ENCODE results near the gene CACNA1D.
"Not testable (repeated sequence)": the region's sequence is repeated elsewhere in the genome, so short reads cannot be mapped to it uniquely, and the experiment has no call there.

Gene CACNA1D

DNA sequence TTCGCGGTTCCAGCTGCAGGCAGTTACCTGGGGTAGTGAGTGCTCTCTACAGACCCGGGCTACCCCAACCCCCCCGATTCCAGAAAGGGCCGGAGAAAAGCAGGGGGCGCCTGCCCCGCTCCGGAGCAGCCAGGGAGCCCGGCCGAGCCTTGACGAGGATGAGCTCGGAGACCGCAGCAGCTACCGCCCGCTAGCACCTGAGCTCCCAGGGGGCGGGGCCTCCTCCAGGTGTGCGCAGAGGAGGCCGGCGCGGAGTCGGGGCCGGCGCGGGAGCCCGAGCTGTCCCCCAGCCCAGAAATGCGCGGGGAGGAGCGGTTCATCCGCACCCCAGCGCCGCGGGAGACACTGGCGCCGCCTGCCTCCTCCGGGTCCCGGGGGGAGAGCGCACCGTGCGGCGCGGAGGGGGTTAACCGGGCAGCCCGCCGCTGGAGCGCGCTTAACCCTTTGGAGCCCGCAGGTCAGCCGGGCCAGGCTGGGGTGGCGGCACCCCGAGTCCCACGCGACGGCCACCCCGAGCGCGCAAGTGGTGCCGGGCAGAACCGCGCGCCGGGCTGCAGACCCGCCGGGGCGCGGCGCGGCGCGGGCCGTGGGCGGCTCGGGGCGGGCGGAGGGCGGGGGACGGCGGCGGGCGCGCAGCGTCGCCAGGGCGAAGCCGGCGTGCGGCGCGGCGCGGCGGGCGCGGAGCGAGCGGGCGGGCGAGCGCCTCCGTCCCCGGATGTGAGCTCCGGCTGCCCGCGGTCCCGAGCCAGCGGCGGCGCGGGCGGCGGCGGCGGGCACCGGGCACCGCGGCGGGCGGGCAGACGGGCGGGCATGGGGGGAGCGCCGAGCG, at the start of gene CACNA1D:
CACNA1D (plus strand) TSS at position 649 of the 829 bp plus-strand sequence. CDS start 556 bp downstream, outside the sequence.
- DNase-seq = no peak

DNA sequence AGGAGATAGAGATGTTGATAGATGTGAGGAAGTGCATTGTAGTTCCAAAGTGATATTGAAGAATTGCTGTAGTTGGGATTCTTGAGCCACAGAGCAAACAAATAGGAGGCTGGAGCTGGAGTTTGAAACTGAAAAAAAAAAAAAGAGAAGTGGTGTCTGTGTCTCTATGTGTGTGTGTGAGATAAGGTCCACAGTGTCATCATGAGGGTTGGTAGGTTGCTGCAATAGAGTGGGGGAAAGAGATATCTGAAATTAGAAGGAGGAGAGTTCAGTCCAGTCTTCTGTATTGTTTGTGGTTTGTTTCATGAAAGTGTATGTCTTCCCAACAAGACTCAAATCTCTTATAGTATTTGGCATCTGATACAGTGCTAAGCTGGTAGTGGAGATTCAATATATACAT, 37.3 kb upstream of the CACNA1D start:
- no peak for DNase-seq

DNA sequence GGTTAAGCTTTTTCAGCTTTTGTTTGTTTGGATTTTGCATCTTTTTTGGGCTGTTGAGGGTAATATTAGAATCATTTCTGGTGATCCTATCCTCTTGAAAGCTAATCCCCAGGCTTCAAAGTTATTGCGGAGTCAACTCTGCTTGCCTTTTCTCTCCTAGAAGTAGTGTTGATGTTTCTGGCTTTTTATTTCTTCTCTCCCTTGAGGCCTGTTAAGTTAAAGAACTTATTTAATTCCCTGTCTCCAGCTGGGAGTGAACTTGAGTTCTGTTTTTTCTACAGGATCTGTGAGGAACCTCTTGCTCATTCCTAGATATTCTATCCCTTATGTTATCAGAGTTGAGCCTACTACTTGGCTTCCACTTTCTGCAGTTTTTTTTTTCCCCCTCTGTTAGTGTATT, 34.1 kb upstream of the CACNA1D start:
- DNase-seq = no peak

DNA sequence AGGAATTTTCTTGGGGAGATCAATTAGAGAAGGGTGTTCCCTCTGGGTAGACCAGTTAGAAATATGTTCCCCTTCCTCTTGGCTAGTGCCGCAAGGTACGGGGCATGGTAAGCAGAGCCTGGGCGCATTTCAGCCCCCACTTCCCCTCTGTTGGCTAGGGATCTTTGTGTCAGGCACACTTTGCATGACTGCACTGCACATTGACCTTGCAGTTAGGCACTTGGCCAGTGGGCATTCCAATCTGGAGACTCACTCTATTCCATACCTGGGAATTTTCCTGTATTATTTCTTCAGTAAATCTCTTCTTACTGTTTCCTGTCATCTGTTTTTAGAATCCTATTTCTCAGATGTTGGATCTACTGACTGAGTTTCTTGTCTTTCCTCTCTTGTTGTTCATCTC, 30.0 kb upstream of the CACNA1D start:
- no peak for DNase-seq

DNA sequence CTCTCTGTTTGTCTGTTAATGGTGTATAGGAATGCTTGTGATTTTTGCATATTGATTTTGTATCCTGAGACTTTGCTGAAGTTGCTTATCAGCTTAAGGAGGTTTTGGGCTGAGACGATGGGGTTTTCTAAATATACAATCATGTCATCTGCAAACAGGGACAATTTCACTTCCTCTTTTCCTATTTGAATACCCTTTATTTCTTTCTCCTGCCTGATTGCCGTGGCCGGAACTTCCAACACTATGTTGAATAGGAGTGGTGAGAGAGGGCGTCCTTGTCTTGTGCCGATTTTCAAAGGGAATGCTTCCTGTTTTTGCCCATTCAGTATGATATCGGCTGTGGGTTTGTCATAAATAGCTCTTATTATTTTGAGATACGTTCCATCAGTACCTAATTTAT, 24.7 kb upstream of the CACNA1D start:
- not testable (repeated sequence) for DNase-seq

DNA sequence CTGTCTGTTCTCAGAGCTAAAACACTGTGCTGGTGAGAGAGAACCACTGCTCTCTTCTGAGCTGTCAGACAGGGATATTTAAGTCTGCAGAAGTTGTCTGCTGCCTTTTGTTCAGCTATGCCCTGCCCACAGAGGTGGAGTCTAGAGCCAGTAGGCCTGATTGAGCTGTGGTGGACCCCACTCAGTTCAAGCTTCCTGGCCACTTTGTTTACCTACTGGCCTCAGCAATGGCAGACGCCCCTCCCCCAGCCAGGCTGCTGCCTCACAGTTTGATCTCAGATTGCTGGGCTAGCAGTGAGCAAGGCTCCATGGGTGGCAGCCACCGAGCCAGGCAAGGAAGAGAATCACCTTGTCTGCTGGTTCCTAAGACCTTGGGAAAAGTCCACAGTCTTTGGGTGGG, 21.0 kb upstream of the CACNA1D start:
- DNase-seq = no peak

DNA sequence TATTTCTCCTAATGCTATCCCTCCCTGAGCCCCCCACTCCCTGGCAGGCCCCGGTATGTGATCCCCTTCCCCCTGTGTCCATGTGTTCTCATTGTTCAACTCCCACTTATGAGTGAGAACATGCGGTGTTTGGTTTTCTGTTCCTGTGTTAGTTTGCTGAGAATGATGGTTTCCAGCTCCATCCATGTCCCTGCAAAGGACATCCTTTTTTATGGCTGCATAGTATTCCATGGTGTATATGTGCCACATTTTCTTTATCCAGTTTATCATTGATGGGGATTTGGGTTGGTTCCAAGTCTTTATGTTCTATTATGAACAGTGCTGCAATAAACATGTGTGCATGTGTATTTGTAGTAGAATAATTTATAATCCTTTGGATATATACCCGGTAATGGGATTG, 18.0 kb upstream of the CACNA1D start:
- DNase-seq = not testable (repeated sequence)

DNA sequence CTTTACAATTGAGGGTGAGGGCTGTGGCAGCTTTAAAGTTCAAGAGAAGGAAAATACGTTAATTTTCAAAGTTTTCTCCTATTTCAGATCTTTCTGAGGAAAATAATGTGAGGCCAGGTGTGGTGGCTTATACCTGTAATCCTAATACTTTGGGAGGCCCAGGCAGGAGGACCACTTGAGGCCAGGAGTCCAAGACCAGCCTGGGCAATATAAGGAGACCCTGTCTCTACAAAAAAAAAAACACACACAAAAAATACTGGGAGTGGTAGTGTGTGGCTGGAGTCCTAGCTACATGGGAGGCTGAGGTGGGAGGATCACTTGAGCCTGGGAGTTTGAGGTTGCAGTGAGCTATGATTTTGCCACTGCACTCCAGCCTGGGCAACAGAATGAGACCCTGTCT, 16.7 kb upstream of the CACNA1D start:
- DNase-seq = not testable (repeated sequence)

DNA sequence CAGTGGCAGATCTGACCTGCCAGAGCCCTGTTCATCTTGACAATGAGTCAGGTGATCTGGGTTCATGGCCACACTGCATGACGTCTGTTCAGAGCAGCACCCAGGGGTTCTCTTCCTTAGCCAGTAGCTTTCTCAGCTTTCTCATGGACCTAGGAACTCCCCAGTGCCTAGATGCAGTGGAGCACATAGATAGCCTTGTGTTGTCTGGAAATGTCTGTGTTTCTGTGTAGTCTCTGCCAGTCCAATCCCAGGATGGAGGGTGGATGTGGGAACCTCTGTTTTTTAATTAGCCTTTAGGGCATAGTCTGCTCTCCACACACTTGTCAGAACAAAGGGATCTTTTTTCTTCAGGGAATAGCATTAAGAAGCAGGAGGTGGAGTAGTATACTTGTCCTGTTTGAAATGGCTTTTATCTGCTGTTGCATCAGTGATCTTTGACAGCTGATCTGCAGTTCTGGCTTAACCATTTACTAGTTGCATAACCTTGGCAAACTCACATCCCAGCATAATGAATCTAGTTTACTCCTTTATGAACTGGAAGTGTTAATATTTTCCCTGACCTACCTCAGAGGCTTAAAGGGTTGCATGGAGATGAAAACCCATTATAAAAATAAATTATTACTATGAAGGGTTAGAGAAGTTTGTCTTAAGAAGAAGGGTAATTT, 16.1 kb upstream of the CACNA1D start:
- no peak for DNase-seq

DNA sequence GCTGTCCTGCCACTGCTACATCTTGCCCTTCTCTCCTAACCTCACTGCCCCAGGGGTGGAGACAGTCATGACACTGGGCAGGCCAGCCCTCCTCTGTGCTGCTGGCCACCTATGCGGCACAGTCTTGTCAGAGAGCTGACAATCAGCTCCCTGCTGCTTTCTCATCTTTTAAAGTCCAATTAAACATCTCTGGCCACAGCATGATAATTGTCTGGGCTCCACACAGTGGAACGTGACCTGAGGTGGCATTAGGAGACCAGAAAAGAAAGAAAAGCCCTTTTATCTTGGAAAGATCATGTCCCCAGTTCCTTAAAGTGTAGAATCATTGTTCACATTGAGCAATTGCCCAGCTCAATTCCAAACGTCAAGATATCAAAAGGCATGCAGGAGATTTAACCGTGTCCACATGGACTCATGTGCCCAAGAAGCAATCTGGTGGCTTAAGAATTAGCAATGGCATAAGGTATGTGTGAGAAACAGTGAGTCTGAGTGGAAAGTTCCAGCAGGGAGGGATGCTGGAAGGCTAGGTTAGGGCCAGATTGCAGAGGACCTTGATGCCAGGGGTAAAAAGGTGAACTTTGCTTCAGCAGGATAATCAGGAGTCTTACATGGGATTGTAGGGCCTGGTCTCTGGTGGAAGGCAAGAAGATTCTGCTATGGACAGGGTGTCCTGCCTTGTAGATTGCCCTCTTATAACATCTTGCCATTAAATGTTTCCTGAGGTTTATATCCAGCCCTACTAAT, 15.3 kb upstream of the CACNA1D start:
- no peak for DNase-seq

DNA sequence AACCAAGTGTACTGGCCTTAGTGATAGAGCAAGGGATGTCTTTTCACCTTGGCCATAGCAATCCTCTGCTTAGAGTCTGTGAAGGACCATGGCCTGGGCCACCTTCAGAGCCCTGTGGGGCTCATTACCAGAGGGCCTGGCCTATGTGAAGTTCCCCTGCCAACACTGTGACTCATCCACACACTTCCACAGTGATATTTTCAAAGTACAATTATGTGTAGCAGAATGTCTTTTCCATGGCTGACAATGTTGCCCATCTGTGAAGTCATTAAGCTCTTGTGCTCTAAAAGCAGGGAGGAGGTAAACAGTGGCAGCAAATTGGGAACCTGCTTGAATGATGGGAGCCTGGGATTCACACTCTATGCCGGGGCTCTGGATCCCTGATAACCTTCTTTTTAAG, 12.2 kb upstream of the CACNA1D start:
- no peak for DNase-seq

DNA sequence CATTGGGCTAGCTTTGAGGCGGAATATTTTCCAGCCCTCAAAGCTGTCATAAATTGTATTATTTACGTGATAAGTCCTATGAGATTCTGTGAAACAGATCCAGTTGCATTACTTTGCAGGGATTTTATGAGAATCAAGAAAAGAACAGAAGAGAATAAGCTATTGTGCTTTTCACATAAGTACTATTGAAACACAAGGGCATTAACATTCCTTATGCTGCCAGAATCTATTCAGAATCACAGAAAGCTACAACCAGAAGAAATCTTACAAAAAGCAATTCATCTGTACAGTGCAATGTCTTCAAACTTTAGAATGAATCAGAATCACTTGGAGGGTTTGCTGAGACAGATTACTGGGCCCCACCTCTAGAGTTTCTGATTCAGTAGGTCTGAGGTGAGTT, 10.6 kb upstream of the CACNA1D start:
- no peak for DNase-seq

DNA sequence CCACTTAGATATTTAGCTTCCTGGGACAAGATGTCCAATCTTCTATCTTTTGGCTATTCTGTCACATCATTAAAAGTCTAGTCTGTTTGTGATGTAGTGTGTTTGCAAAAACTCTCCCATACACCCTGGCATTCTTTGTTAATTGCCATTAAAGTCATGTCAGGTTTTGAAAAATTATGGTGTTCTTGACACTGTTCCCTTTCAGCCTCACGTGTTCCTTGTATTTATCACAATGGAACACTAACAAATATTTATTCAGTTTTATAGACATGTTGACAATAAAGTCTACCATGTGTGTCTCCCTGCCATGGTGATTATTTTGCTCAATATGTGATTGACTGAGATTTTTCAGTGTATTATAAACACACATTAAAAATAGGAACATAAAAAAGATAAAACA, 9.4 kb upstream of the CACNA1D start:
- no peak for DNase-seq

DNA sequence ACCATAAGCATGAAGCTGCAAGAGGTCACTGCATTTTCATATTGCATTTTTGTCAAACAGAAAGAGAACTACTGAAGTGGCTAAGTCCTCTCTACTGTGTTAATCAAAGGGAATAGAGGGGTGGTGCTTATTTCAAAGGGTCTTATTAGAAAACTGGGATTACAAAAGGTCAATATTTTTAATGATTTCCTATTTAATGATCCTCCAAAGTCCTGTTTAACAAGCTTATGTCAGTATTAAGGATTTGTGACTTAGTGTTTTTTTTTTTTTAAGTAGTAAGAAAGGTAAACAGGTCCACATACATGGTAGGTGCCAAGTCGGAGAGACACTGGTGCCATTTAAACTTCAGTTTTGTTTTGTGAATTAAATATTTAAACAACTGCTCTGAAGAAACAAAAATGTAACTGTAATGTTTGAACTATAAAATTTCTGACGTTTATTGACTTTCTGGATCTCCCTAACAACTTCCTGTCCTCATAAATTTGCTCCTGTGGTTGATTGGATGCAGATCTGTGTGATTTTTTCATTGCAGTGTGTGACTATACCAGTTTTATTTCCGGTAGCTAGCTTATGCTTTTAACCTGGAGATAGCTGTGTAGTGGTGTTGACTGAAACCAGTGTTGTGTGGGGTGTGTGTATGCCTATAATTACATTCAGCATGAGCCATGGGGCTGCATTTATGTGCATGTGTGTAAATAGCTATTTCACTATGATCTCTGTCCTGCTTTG, 8.6 kb upstream of the CACNA1D start:
- DNase-seq = peak; percentile 86

DNA sequence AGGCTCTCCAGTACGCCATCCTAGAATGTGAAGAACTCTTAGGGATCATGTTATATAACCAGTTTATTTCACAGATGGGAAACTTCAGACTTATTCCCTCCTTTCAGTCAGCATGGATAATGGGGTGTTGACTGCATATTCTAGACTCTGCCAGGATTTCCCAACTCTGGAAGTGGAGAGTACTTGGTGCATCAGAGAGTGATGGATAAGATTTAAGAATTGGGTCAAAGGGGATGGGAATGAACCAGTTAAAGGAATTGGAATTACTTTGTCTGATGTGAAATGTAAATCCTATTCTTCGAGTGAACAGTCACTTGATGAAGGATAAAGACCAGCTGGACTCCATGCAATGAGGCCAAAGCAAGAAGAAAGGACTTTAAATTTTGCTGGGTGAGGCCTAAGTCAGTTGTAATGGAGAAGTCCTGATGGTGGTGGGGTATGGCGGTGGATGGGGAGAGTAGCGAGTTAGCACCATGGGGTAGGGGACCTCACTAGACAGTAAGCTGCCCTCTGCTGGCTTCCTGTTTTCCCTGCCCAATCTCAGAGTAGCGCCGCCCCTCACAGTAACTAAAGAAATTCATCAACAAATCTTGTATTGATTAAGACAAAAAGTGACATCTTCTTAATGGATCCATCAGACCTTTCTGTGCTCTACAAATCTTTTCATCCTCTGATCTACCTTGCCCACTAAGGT, 7.3 kb upstream of the CACNA1D start:
- no peak for DNase-seq

DNA sequence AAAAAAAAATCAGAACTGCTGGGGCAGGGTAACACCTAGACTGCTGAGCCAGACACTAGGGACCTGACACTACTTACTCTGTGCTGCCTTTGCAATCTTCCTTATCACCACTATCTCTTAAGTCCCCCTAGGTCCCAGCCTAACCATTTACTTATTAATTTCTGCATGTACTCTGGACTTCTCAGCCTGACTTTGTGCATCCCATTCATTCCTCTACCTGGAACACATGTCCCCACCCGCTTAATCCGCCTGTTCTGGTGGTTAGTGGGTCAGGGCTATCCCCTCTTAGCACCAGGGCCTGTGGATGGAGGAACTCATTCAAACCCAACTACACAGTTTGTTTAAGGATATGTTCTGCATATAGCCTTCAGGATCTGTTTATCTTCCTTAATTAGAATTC, 5.0 kb upstream of the CACNA1D start:
- no peak for DNase-seq

DNA sequence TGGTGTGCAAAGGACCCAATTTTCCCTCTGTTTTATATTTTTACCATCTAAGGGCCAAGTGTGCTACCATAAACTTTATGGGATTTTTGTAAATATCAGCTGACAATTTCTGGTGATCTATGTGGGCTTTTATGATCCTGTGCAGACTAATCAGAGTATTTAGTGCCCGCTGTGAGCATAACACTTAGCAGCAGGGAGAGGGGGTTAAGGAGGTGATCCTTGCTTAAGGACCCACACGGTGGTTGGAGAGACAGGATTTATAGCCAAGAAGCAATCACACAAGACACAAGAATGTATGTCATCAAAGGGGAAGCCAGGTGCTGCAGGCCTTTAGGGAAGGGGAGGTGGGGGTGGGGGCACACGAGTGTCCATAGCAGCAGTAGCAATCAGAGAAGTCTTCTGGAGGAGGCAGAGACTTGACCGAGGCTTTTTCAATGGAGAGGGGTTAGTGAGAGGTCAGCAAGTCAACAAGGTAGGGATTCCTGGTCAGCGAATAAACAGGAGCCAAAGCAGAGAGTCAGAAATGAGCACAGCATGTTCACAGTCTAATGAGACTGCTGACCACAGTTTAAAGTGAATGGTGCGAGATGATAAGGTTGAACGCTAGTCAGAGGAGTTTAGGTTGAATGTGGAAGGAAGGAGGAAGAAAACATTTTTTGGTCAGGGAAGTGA, 4.5 kb upstream of the CACNA1D start:
- no peak for DNase-seq

DNA sequence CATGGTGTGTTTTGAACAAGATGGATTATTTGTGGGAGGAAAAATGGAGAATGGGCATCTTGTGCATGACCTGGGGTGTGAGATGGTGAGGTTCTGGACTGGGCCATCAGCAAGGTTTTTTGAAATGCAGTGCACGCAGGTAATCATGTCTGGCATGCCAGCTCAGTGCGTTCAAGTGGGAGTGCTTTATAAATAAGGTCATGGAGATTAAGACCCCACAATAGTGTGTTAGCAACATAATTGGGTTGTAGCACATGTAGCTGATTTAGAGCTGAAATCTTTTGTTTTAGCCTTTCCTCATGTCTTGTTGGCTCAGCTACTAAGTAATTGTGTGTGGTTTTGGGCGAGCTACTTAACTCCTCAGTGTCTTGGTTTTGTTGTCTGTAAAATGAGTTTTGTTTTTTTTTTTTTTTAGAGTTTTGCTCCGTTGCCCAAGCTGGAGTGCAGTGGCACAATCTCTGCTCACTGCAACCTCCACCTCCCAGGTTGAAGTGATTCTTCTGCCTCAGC, 3.9 kb upstream of the CACNA1D start:
- DNase-seq = no peak

DNA sequence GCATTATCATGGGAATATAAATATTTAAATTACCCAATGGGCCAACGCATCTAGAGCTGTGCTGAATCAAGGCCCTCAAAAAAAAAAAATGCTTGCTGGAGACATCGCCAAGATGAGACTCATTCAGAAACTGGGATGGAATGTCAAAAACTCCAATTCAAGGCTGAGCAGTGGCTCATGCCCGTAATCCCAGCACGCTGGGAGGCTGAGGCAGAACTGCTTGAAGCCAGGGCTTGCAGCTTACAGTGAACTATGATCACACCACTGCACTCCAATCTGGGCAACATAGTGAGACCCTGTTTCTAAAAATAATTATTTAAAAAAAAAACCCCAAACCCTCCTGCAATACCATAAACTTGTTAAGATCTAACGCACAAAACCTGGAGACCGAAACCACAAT, 3.1 kb upstream of the CACNA1D start:
- DNase-seq = no peak

DNA sequence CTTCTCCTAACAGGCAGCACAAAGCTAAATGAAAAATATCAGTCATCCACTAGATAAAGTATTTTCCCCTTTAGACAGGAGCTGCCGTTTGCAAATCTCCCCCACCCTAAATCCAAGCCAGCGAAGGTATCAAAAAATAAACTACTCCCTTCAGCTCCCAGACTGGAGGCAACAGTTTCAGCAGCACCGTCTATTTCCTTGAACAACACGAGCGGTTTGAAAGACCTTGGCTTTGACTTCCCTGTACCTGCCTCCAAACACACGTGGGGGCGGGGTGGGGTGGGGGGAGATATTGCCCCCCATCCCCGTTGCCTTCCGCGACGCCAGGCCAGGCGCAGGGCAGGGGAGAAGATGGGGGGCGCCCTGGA, 832 bp upstream of the CACNA1D start:
- DNase-seq = no peak

DNA sequence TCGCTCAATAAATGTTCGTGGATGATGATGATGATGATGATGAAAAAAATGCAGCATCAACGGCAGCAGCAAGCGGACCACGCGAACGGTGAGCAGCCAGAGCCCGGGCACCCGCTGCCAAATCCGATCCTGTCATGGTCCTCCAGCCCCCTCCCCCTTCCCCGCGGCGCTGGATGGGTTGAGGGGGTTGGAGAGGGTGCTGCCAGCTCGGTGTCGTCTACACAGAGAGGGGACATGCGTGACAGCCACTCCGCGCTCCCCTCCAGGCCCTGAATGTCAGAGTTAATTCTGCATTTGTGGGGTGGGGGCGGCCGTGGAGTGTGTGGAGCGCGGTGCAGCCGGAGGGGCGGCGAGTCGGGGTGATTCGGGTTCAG, 722 bp downstream of the CACNA1D start:
- no peak for DNase-seq

Data from SHP77 treated with DMSO at 0.1 percent for 48 hours (cell line).